MG63 (cell line): ENCODE data around the gene PITX3. TPM values are rescaled to one million over a fixed set of nuclear protein-coding genes. Genes with fewer than 3 reads are reported as not detected.

ENCODE experiments used
- total RNA-seq: library from RNA; depleted of rRNA; stranded (reverse); fragments of >200 nt; shearing (Covaris generic); gene quantifications from 2 replicates; pipeline ENCODE4 v1.2.3, GENCODE V29; 2014; ENCODE audit warnings: low replicate concordance; rRNA removed

The PITX3 gene
- total RNA-seq, 1 experiment from 2014 or later, result not detected

Other genes starting within 250 kb of the PITX3 start
- 12.6 and 16.0 TPM in 2 replicates for gene ARMH3, start 185.3 kb downstream of the PITX3 start, total RNA-seq
- gene HPS6, start 176.2 kb downstream of the PITX3 start, total RNA-seq, result 46.0 and 56.3 TPM in 2 replicates
- 11.8 and 15.6 TPM in 2 replicates for gene LDB1, start 121.1 kb downstream of the PITX3 start, total RNA-seq
- 6.7 and 13.3 TPM in 2 replicates for gene PPRC1, start 108.5 kb downstream of the PITX3 start, total RNA-seq
- gene NOLC1, start 89.1 kb downstream of the PITX3 start, total RNA-seq, result 120 and 134 TPM in 2 replicates
- 0.15 TPM in 1 of 2 replicates, not detected in the other for gene ELOVL3, start 15.2 kb downstream of the PITX3 start, total RNA-seq
- gene GBF1, start 4.0 kb upstream of the PITX3 start, total RNA-seq, result 9.5 and 15.8 TPM in 2 replicates
- 15.8 and 22.7 TPM in 2 replicates for gene NFKB2, start 154.2 kb upstream of the PITX3 start, total RNA-seq
- gene PSD, start 177.3 kb upstream of the PITX3 start, total RNA-seq, result not detected in 2 replicates
- gene FBXL15, start 179.3 kb upstream of the PITX3 start, total RNA-seq, result 10.7 and 11.2 TPM in 2 replicates
- 92.1 and 151 TPM in 2 replicates for gene CUEDC2, start 191.1 kb upstream of the PITX3 start, total RNA-seq
- not detected in 2 replicates for gene C10orf95, start 210.0 kb upstream of the PITX3 start, total RNA-seq